Psoas muscle (tissue), 8 donors: ENCODE measurements around the gene GABBR2. TPM values are rescaled to one million over a fixed set of nuclear protein-coding genes. Genes with fewer than 3 reads are reported as not detected.

Source experiments
- ATAC-seq, 4 donors: fragments of 200-7000 bp; cut with Tn5 transposase; one replicate each; pipeline ENCODE4 v1.9.1; 2020; ENCODE audit warnings: moderate library complexity in 3 of 4, mild to moderate bottlenecking in 2 of 4
- DNase-seq, 2 donors: peaks; one replicate each; pipeline ENCODE4 v3.0.0-alpha.2; 2020
- H3K27ac ChIP-seq: fragments of 200-600 bp; one replicate; pipeline ENCODE4 v1.8.0; 2022
- H3K27me3 ChIP-seq, 3 donors: fragments of 200-600 bp in 1 of 3; one replicate each; pipeline versions ENCODE4 v1.6.1 to v1.8.0; 2013 to 2022; ENCODE audit warnings: low read length in 2 of 3, mild to moderate bottlenecking in 2 of 3, moderate library complexity in 1 of 3; ENCODE audit not compliant: insufficient read depth in 3 of 3
- H3K36me3 ChIP-seq, 2 donors: fragments of 200-600 bp in 1 of 2; one replicate each; pipeline versions ENCODE4 v1.6.1 to v1.8.0; 2013 to 2022; ENCODE audit warnings: low read depth in 1 of 2, mild to moderate bottlenecking in 1 of 2, moderate library complexity in 1 of 2; ENCODE audit not compliant: insufficient read depth in 1 of 2
- H3K4me1 ChIP-seq: fragments of 200-600 bp; one replicate; pipeline ENCODE4 v1.8.0; 2022
- H3K4me3 ChIP-seq: fragments of 200-600 bp; one replicate; pipeline ENCODE4 v1.8.0; 2022; ENCODE audit warnings: mild to moderate bottlenecking
- H3K9me3 ChIP-seq: fragments of 200-600 bp; one replicate; pipeline ENCODE4 v1.8.0; 2022
- CTCF ChIP-seq: fragments of 200-600 bp; IDR thresholded peaks from one replicate; pipeline ENCODE4 v1.8.0; 2022; ENCODE audit warnings: antibody characterized with exemption
- WGBS, 3 donors: extraction: QIAGEN DNeasy Blood & Tissue Kit; methylation state at CpG; one replicate each; pipeline versions ENCODE4 v1.1.6 to v1.1.7; 2013; 5-methylcytosine and 5-hydroxymethylcytosine counted together
- intact Hi-C, 2 donors: fragments of 100-400 bp; cut with DNase I; formaldehyde crosslinking; loops; one replicate each; pipeline versions ENCODE4 v1.11.0 to v1.14.2; 2022
- polyA plus RNA-seq, 3 donors: library from polyadenylated mRNA; stranded (reverse); fragments of 200-250 nt; gene quantifications; one replicate each; pipeline ENCODE4 v1.2.3, GENCODE V29; 2013
- total RNA-seq, 4 donors: library from RNA; stranded (reverse); fragmentation: NEBNext Ultra II Directional in 2 of 4; extraction: Animal tissue kit (Norgen Biotek cat#: 25700) in 2 of 4; gene quantifications; one replicate each; pipeline versions ENCODE4 v1.2.1 to v1.2.4, GENCODE V29; 2021 to 2023
- donor health status: healthy with polysubstance abuse.
- donor health status: DM: no; HTN: no; CAD: no; lungs with moderate emphysema.
- donor health status: Bipolar disorder and iron deficiency.
- donor health status: healthy.
- donor health status: DM: yes; HTN: yes; CAD: no.
- donor health status: DM: no; HTN: no; CAD: no.
- donor health status: DM: no; HTN: no; CAD: no.
- donor health status: DM: yes; HTN: yes; CAD: no.

Gene GABBR2
- total and polyA plus RNA-seq, 7 donors, result 0.08 to 0.66 (median 0.38) TPM

DNA sequence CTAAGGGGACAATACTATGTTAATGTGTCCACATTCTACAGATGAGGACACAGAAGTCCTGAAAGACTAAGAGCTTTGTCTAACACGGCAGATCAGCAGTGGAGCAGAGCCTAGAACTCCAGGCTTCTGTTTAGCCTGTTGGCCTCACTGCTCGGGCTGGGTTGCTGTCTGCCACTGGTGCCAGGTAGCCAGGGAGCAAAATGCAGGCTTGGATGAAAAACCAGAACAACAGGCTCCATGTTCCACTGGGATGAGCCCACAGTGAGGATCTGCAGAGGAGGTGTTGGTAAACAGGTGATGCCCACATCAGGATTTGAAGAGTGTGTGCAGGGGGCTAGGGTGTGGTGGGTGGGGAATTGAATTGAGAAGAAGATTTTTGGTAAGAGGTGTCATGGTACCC lies 339.3 kb downstream of the GABBR2 start:
- peaks cover 7% of the 10 kb centered on the region for H3K9me3 ChIP-seq
- no peak for ATAC-seq
- H3K4me3 ChIP-seq, result no peak overlapping the region
- H3K36me3 ChIP-seq, result no peaks in the 10 kb centered on the region
- TF ChIP-seq CTCF, result no peak
- no peaks in the 10 kb centered on the region for H3K4me1 ChIP-seq
- H3K27ac ChIP-seq, result no peak overlapping the region
- 60 to 72% (median 63%) methylated on average over 2 of the region's 2 CpGs for WGBS, 3 donors
- intact Hi-C loops, result no loop called here
- DNase-seq, result no peak
- H3K27me3 ChIP-seq, result peaks cover 0 to 3% (median 0%) of the 10 kb centered on the region in 3 donors

DNA sequence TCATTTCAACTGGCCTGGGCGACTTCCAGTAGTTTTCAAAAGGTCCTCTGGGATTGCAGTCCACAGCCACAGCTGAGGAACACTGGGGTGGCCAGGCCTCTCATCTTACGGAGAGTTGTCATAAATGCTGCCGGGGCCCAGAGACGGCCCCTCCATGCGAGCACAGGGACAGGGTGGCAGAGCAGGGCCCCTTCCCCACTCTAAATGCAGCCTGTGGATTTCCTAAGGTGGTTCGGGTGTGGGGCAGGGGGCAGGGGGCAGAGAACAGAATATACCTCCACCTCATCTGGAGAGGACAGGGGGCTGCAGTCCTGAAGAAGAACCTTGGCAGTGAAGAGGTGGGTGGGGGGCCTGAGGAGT lies 339.7 kb downstream of the GABBR2 start:
- intact Hi-C loops, result no loop called here
- TF ChIP-seq CTCF, result no peak
- no peak overlapping the region for H3K27ac ChIP-seq
- peaks cover 7% of the 10 kb centered on the region for H3K9me3 ChIP-seq
- no peak overlapping the region for H3K4me3 ChIP-seq
- no peak for ATAC-seq
- no peaks in the 10 kb centered on the region for H3K4me1 ChIP-seq
- WGBS, 3 donors, result 61 to 67% (median 62%) methylated on average over 6 of the region's 6 CpGs
- DNase-seq, result no peak
- no peaks in the 10 kb centered on the region for H3K36me3 ChIP-seq
- peaks cover 0 to 3% (median 0%) of the 10 kb centered on the region in 3 donors for H3K27me3 ChIP-seq

DNA sequence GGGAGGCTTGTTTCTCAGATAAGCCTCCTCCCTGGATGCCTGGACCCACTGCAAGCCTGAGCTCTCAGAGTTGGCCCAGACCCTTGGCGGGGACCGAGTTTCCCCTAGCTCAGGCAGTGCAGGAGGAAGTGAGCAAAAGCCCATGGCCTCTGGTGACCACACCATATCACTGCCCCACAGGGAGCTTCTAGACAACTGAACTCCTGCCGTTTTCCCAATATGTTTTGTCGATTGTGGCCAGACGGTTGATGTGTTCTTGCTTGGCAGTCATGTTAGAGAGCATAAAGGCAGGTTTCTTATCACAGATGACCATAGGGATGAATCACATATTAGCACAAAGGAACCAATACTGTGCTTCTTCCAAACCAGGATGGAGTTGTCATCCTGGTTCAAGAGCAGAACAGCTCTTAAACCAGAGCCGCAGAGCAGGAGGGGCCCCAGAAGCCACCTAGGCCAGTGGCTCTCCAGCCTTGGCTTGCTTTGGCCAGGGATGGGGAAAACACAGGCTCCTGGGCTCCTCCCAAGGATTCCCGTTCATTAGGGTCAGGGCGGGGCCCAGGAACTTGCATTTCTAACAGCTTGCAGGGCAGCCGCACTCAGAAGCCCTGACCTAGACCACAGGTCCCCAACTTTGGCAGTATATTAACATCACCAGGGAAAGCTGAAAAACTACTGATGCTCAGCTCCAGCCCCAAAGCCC lies 340.2 kb downstream of the GABBR2 start:
- Histone ChIP-seq H3K4me3 (no peak overlapping the region), H3K36me3 (no peaks in the 10 kb centered on the region), H3K9me3 (peaks cover 7% of the 10 kb centered on the region), H3K4me1 (no peaks in the 10 kb centered on the region), H3K27me3 (peaks cover 0 to 3% (median 0%) of the 10 kb centered on the region in 3 donors), H3K27ac (no peak overlapping the region)
- intact Hi-C loops, result no loop called here
- TF ChIP-seq CTCF, result no peak
- no peak for ATAC-seq
- no peak for DNase-seq
- 74 to 78% (median 74%) methylated on average over 9 of the region's 9 CpGs for WGBS, 3 donors

- intact Hi-C loops, result no loop called here
- Histone ChIP-seq H3K27me3 (peaks cover 0 to 3% (median 0%) of the 10 kb centered on the region in 3 donors), H3K27ac (no peak overlapping the region), H3K36me3 (no peaks in the 10 kb centered on the region), H3K4me1 (no peaks in the 10 kb centered on the region), H3K4me3 (no peak overlapping the region), H3K9me3 (peaks cover 7% of the 10 kb centered on the region)
- ATAC-seq (no peak), DNase-seq (no peak)
- WGBS, 3 donors, result 76 to 80% (median 77%) methylated on average over 5 of the region's 5 CpGs
- TF ChIP-seq CTCF, result no peak
These were observed 340.8 kb downstream of the GABBR2 start for GRCh38 chr9:98367923-98368322.
